Skeletal muscle tissue (tissue), 1 donor: ENCODE results near the gene U2AF1. TPM values are rescaled to one million over a fixed set of nuclear protein-coding genes. Genes with fewer than 3 reads are reported as not detected.

Experiments used
- total RNA-seq: library from RNA; depleted of rRNA; stranded (reverse); fragments of >200 nt; gene quantifications from one replicate; pipeline ENCODE4 v1.2.3, GENCODE V29; 2014

Gene U2AF1
- total RNA-seq, 1 donor from 2014 or later, result 20.9 TPM

Other genes with a start within 250 kb of the U2AF1 start
- gene WDR4, start 228.0 kb downstream of the U2AF1 start, total RNA-seq, result 8.4 TPM
- 45.9 TPM for gene NDUFV3, start 214.3 kb downstream of the U2AF1 start, total RNA-seq
- gene ERVH48-1, start 181.9 kb downstream of the U2AF1 start, total RNA-seq, result not detected
- gene PKNOX1, start 133.0 kb downstream of the U2AF1 start, total RNA-seq, result 8.9 TPM
- 7.3 TPM for gene CBS, start 31.7 kb downstream of the U2AF1 start, total RNA-seq
- not detected for gene CRYAA, start 61.4 kb upstream of the U2AF1 start, total RNA-seq